HG03342 (cell line): Measurements from ENCODE around the gene SLC10A2.

Source experiments
- ATAC-seq: cut with Tn5 transposase; IDR thresholded peaks from one replicate; pipeline ENCODE4 v1.9.1; 2021; ENCODE audit warnings: mild to moderate bottlenecking, moderate library complexity; ENCODE audit not compliant: unreplicated experiment

SLC10A2 gene

GRCh38 chr13:103055166-103055565 is 11.1 kb downstream of the SLC10A2 start:
- ATAC-seq, result no peak

- no peak for ATAC-seq
These were observed 19.5 kb downstream of the SLC10A2 start for GRCh38 chr13:103046676-103047075.

- ATAC-seq, result no peak
These were observed 22.2 kb downstream of the SLC10A2 start for GRCh38 chr13:103044056-103044455.

GRCh38 chr13:103040006-103040405 is 26.2 kb downstream of the SLC10A2 start:
- no peak for ATAC-seq

GRCh38 chr13:103039183-103039582 is 27.0 kb downstream of the SLC10A2 start:
- ATAC-seq, result no peak

GRCh38 chr13:103036268-103036667 is 29.9 kb downstream of the SLC10A2 start:
- ATAC-seq, result no peak

- ATAC-seq, result no peak
These were observed 32.2 kb downstream of the SLC10A2 start for GRCh38 chr13:103033999-103034398.

GRCh38 chr13:103031332-103031873 is 34.8 kb downstream of the SLC10A2 start:
- peak; percentile 92 for ATAC-seq

- ATAC-seq, result no peak
These were observed 35.4 kb downstream of the SLC10A2 start for GRCh38 chr13:103030776-103031175.

- ATAC-seq, result no peak
These were observed 36.4 kb downstream of the SLC10A2 start for GRCh38 chr13:103029798-103030197.

- no peak for ATAC-seq
These were observed 43.9 kb downstream of the SLC10A2 start for GRCh38 chr13:103022336-103022735.

GRCh38 chr13:103018556-103018955 is 47.7 kb downstream of the SLC10A2 start:
- ATAC-seq, result no peak

- ATAC-seq, result no peak
These were observed 53.6 kb downstream of the SLC10A2 start for GRCh38 chr13:103012646-103013045.

- no peak for ATAC-seq
These were observed 57.0 kb downstream of the SLC10A2 start for GRCh38 chr13:103009051-103009840.

- ATAC-seq, result peak; percentile 25
These were observed 58.8 kb downstream of the SLC10A2 start for GRCh38 chr13:103007427-103007762.

GRCh38 chr13:103006641-103007426 is 59.4 kb downstream of the SLC10A2 start:
- ATAC-seq, result peak; percentile 97

GRCh38 chr13:103004661-103005345 is 61.4 kb downstream of the SLC10A2 start:
- ATAC-seq, result no peak

- no peak for ATAC-seq
These were observed 62.6 kb downstream of the SLC10A2 start for GRCh38 chr13:103003631-103004030.

- no peak for ATAC-seq
These were observed 63.9 kb downstream of the SLC10A2 start for GRCh38 chr13:103002279-103002678.

GRCh38 chr13:103000157-103000556 is 66.1 kb downstream of the SLC10A2 start:
- ATAC-seq, result no peak

- no peak for ATAC-seq
These were observed 66.7 kb downstream of the SLC10A2 start for GRCh38 chr13:102999499-102999898.
